H1 (cell line): ENCODE data around the gene MRFAP1. TPM values are rescaled to one million over a fixed set of nuclear protein-coding genes. Genes with fewer than 3 reads are reported as not detected.

ENCODE experiments used
- ATF2 ChIP-seq: IDR thresholded peaks from 2 replicates; pipeline ENCODE4 v1.6.1; 2012; ENCODE audit warnings: low read length, inconsistent platforms
- BACH1 ChIP-seq: IDR thresholded peaks from 2 replicates; pipeline ENCODE4 v1.6.1; 2012; ENCODE audit warnings: low read length, improper control_type of control experiment
- BCL11A ChIP-seq, 2 experiments: IDR thresholded peaks; one replicate each; pipeline ENCODE4 v1.6.1; 2011; ENCODE audit warnings: low read depth in 2 of 2, low read length in 2 of 2, mild to moderate bottlenecking in 2 of 2
- BRCA1 ChIP-seq: IDR thresholded peaks from 2 replicates; pipeline ENCODE4 v1.6.1; 2012; ENCODE audit warnings: low read depth, low read length, improper control_type of control experiment
- CBX8 ChIP-seq: fragments of 300-800, 300-1000 bp; sonication (generic); IDR thresholded peaks from 2 replicates; pipeline ENCODE4 v1.7.1; 2016; ENCODE audit warnings: low read depth, low read length, borderline replicate concordance
- CEBPB ChIP-seq: IDR thresholded peaks from 2 replicates; pipeline ENCODE4 v1.6.1; 2012; ENCODE audit warnings: low read depth, low read length
- CHD1 ChIP-seq: IDR thresholded peaks from 2 replicates; pipeline ENCODE4 v1.6.1; 2012; ENCODE audit warnings: low read depth, low read length, improper control_type of control experiment
- EGR1 ChIP-seq: IDR thresholded peaks from 2 replicates; pipeline ENCODE4 v1.6.1; 2011; ENCODE audit warnings: low read depth, low read length, borderline replicate concordance
- EZH2 ChIP-seq: fragments of 200-600 bp; sonication (generic); IDR thresholded peaks from 2 replicates; pipeline ENCODE4 v1.7.1; 2012; ENCODE audit warnings: low read depth, mild to moderate bottlenecking, moderate library complexity, low read length, inconsistent platforms; ENCODE audit not compliant: severe bottlenecking
- GTF2F1 ChIP-seq: IDR thresholded peaks from 2 replicates; pipeline ENCODE4 v1.6.1; 2012; ENCODE audit warnings: low read depth, low read length, improper control_type of control experiment, borderline replicate concordance
- KDM1A ChIP-seq: fragments of 200-600, 300-600 bp; sonication (generic); IDR thresholded peaks from 2 replicates; pipeline ENCODE4 v1.7.1; 2016; ENCODE audit warnings: mild to moderate bottlenecking, low read length, borderline replicate concordance
- KDM4A ChIP-seq: IDR thresholded peaks from one replicate; pipeline ENCODE4 v1.7.1; 2012; ENCODE audit warnings: low read depth, mild to moderate bottlenecking, moderate library complexity, low read length, inconsistent platforms; ENCODE audit not compliant: severe bottlenecking
- MAFK ChIP-seq: IDR thresholded peaks from 2 replicates; pipeline ENCODE4 v1.6.1; 2012; ENCODE audit warnings: low read depth, mild to moderate bottlenecking, improper control_type of control experiment, low read length
- POU5F1 ChIP-seq: IDR thresholded peaks from 2 replicates; pipeline ENCODE4 v1.6.1; 2011; ENCODE audit warnings: low read depth, mild to moderate bottlenecking, low read length, moderate library complexity
- RBBP5 ChIP-seq: IDR thresholded peaks from 2 replicates; pipeline ENCODE4 v1.7.1; 2012; ENCODE audit warnings: low read depth, mild to moderate bottlenecking, inconsistent platforms, low read length, moderate library complexity, borderline replicate concordance
- RFX5 ChIP-seq: IDR thresholded peaks from 2 replicates; pipeline ENCODE4 v1.6.1; 2011; ENCODE audit warnings: low read depth, low read length, improper control_type of control experiment, borderline replicate concordance
- SAP30 ChIP-seq: fragments of 300-600 bp; sonication (generic); IDR thresholded peaks from 2 replicates; pipeline ENCODE4 v1.7.1; 2012; ENCODE audit warnings: low read length, moderate library complexity, mild to moderate bottlenecking, inconsistent platforms; ENCODE audit not compliant: insufficient read depth, insufficient replicate concordance
- SIN3A ChIP-seq, 2 experiments: IDR thresholded peaks in 1 of 2; conservative IDR thresholded peaks in 1 of 2; 2 replicates each; pipeline ENCODE4 v1.6.1; 2011 to 2012; ENCODE audit warnings: low read length in 2 of 2, improper control_type of control experiment in 1 of 2, low read depth in 1 of 2, mild to moderate bottlenecking in 1 of 2
- SP2 ChIP-seq: IDR thresholded peaks from 2 replicates; pipeline ENCODE4 v1.6.1; 2012; ENCODE audit warnings: mild to moderate bottlenecking, low read length, inconsistent platforms
- SUZ12 ChIP-seq: fragments of 200-600 bp; sonication (generic); IDR thresholded peaks from 2 replicates; pipeline ENCODE4 v1.6.1; 2012; ENCODE audit warnings: mild to moderate bottlenecking, inconsistent platforms, low read length, moderate library complexity, mixed read lengths
- TAF7 ChIP-seq: optimal IDR thresholded peaks from 2 replicates; pipeline ENCODE3; 2011; ENCODE audit warnings: low read depth, mild to moderate bottlenecking, inconsistent platforms, low read length, moderate library complexity, borderline replicate concordance
- TCF12 ChIP-seq: IDR thresholded peaks from 2 replicates; pipeline ENCODE4 v1.6.1; 2011; ENCODE audit warnings: low read depth, mild to moderate bottlenecking, low read length
- YY1 ChIP-seq: IDR thresholded peaks from 2 replicates; pipeline ENCODE4 v1.6.1; 2011; ENCODE audit warnings: low read depth, mild to moderate bottlenecking, low read length
- ZNF274 ChIP-seq: IDR thresholded peaks from 2 replicates; pipeline ENCODE4 v1.7.0; 2012; ENCODE audit warnings: low read length, borderline replicate concordance; ENCODE audit errors: extremely low read depth
- polyA plus RNA-seq, 7 experiments: library from polyadenylated mRNA; depleted of rRNA in 3 of 7; stranded (reverse) in 5 of 7; unstranded in 2 of 7; fragments of >200 nt in 5 of 7; fragments of 200-250 nt in 2 of 7; gene quantifications; 1 replicate in 5 of 7; 2 replicates in 1 of 7; 4 replicates in 1 of 7; pipeline versions ENCODE4 v1.2.1 to v1.2.3, GENCODE V29; 2011 to 2013; ENCODE audit warnings: missing spikeins in 2 of 7, mixed read lengths in 2 of 7
- total RNA-seq: library from RNA; stranded (reverse); fragmentation: NEBNext Ultra II Directional; extraction: Animal tissue kit (Norgen Biotek cat#: 25700); gene quantifications from 2 replicates; pipeline ENCODE4 v1.2.1, GENCODE V29; 2021

The MRFAP1 gene
- total and polyA plus RNA-seq, 2 of the 8 experiments (the other 6 are each of a cell fraction or from before 2014, with no cell fraction given), result 108 to 307 TPM

- TF ChIP-seq TCF12 (peak; percentile 94), BACH1 (no peak), POU5F1 (no peak), GTF2F1 (no peak), BCL11A (IDR thresholded peaks at IDR 0.05; ENCODE audit: low read depth in 2 of 2, low read length in 2 of 2) (no peak), CEBPB (no peak), EZH2 (no peak), ATF2 (no peak), SUZ12 (no peak), TAF7 (no peak), BRCA1 (no peak), KDM1A (peak; percentile 97), CHD1 (no peak), MAFK (no peak), SAP30 (no peak), KDM4A (no peak), EGR1 (no peak), CBX8 (no peak), ZNF274 (no peak), SIN3A (conservative IDR thresholded peaks at IDR 0.05 in 1 of 2, IDR thresholded peaks at IDR 0.05 in 1 of 2; ENCODE audit: low read depth in 1 of 2, low read length in 2 of 2) (0 out of 4 replicates have a peak, but pooled peaks of 1 of the 2 experiments have one; percentile 39), RBBP5 (no peak), SP2 (no peak), YY1 (no peak), RFX5 (no peak)
Observed at GRCh38 chr4:6680372-6681034, 40.0 kb downstream of the MRFAP1 start (continued).
